GM12872 (cell line): ENCODE results near the gene MDN1.

ENCODE experiments used
- TF ChIP-seq, protein P1 (sequence below): IDR thresholded peaks from 3 replicates; pipeline ENCODE4 v1.5.1; 2011; ENCODE audit warnings: low read depth, mild to moderate bottlenecking, low read length, moderate library complexity; ENCODE audit not compliant: insufficient read depth

MDN1 gene

DNA sequence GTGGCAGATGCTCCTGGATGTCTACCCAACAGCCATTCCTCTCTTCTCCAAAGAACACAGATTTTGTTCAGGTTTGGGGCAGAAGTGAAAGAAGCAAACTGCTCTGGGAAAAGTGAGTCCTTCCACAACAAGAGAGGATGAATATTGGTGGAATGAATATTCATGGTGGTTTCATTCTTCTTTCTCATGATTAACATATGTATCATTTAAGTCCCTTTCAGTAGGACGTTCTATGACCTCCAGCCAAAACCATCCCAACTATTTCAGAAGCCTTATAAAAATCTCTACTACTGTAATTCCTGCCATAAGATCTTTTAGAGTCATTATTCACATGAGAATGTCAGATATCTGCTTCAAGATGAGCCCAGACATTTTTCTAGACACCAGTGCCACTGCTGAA lies 44.4 kb downstream of the MDN1 start:
- TF ChIP-seq, protein P1, sequence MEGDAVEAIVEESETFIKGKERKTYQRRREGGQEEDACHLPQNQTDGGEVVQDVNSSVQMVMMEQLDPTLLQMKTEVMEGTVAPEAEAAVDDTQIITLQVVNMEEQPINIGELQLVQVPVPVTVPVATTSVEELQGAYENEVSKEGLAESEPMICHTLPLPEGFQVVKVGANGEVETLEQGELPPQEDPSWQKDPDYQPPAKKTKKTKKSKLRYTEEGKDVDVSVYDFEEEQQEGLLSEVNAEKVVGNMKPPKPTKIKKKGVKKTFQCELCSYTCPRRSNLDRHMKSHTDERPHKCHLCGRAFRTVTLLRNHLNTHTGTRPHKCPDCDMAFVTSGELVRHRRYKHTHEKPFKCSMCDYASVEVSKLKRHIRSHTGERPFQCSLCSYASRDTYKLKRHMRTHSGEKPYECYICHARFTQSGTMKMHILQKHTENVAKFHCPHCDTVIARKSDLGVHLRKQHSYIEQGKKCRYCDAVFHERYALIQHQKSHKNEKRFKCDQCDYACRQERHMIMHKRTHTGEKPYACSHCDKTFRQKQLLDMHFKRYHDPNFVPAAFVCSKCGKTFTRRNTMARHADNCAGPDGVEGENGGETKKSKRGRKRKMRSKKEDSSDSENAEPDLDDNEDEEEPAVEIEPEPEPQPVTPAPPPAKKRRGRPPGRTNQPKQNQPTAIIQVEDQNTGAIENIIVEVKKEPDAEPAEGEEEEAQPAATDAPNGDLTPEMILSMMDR = no peak

DNA sequence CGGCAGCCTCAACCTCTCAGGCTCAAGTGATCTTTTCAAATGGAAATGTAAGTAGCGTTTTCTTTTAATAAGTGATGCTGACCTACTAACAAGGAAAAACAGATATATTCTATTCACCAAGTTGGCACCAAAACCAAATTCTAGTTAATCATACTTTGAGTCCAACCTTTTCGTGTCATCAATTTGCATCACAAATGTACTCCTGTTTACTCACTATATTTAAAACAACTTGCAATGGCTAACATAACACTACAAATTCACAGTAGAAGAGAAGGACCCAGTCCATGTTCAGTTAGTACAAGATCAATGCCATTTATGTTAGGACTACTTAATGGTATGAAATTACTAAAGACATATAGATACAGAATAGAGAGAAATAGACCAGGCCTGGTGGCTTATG lies 50.0 kb downstream of the MDN1 start:
- TF ChIP-seq, protein P1 = no peak

DNA sequence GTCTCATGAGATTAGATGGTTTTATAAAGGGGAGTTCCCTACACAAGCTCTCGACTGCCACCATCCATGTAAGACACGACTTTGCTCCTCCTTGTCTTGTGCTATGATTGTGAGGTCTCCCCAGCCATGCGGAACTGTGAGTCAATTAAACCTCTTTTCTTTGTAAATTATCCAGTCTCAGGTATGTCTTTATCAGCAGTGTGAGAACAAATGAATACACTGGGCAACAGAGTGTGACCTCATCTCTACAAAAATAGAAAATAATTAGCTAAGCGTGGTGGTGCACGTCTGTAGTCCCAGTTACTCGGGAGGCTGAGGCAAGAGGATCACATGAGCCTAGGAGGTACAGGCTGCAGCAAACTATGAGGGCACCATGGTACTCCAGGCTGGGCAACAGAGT lies 51.3 kb downstream of the MDN1 start:
- TF ChIP-seq, protein P1 = no peak

DNA sequence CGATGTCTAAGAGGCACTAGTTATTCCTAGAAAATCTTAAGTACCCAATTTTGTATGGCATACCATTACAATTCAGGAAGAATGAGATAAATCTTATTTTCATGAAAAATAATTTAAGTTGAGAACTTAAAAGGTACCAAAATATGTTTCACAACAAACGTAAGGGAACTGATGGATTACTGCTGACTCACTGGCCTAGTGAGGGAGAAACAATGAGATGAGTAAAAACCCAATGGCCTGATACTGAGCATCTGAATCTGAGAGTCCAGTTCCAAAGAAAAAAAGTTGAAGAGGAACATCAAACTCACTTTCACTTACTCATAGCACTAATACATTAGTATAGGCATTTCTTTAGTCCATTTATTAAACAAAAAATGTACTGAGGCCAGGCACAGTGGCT lies 56.0 kb downstream of the MDN1 start:
- TF ChIP-seq, protein P1 = no peak

- TF ChIP-seq, protein P1 = no peak
These were observed 60.8 kb downstream of the MDN1 start for GRCh38 chr6:89758830-89759229.

DNA sequence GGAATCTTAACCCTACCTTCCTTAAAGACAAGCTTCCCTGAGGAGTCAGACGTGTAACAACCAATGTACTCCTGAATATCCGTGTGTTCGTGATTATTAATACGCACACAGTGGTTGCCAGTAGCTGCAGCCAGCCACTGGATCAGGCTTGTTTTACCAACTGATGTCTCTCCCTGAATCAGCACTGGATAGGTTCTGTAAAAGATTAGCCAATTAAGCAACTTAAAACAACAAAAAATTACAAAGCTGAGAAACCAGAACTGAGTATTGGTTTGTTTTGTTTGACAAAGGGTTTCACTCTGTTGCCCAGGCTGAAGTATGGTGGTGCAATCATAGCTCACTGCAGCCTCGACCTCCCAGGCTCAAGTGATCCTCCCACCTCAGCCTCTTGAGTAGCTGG lies 69.3 kb downstream of the MDN1 start:
- TF ChIP-seq, protein P1 = no peak

DNA sequence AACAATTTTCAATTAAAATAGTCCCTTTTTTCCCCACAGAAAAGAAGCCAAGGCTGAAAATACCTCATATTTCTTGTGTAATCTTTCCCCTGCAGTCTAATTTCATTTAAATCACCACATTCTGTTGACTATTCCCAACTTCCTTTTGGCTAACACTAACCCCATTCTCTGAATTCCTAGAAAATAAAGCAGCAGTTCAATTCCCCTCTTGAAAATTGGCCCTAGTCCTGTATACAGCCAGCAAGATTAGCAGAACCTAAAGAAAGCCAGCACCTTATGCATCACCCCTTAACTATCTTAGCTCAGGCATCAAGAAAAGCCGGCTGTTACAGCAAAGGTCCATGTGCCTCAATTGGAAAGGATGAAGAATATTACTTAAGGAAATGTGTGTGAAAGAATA lies 69.7 kb downstream of the MDN1 start:
- TF ChIP-seq, protein P1 = no peak

GRCh38 chr6:89745716-89746115 lies 73.9 kb downstream of the MDN1 start:
- TF ChIP-seq, protein P1 = no peak
